DMS153 treated with DMSO at 0.1 percent for 48 hours (cell line): Measurements from ENCODE around the gene CRB1.

Source experiments
- DNase-seq: peaks from one replicate; lab custom pipeline; 2025; ENCODE audit not compliant: unreplicated experiment; lab: John Stamatoyannopoulos, UW

CRB1 gene

GRCh38 chr1:197519741-197520334 lies 251.8 kb downstream of the CRB1 start:
- DNase-seq: no peak

- DNase-seq: peak; percentile 23
Measured at GRCh38 chr1:197521118-197521739, 253.2 kb downstream of the CRB1 start.

- peak; percentile 73 for DNase-seq
Measured at GRCh38 chr1:197526736-197527371, 258.8 kb downstream of the CRB1 start.
